ENCODE results near the gene MPRIP.
"Not testable (repeated sequence)": the region's sequence is repeated elsewhere in the genome, so short reads cannot be mapped to it uniquely, and the experiment has no call there.

MPRIP gene

GRCh38 chr17:17182598-17183136 is 140.4 kb downstream of the MPRIP start:
- H3K4me1 ChIP-seq (ENCODE audit: control insufficient read depth, insufficient read depth, low read length), result peaks cover 4% of the 10 kb centered on the region; the same call in 1 of the 2 replicates
- no peaks in the 10 kb centered on the region for H3K27me3 ChIP-seq (ENCODE audit: control insufficient read depth, insufficient read depth, low read length)
- H3K27ac ChIP-seq (ENCODE audit: low read depth, low read length), result no peak overlapping the region
- no peaks in the 10 kb centered on the region for H3K9me3 ChIP-seq (ENCODE audit: control insufficient read depth, insufficient read depth, low read depth, low read length)
- H3K9ac ChIP-seq (ENCODE audit: low read length), result no peak overlapping the region
- H3K4me3 ChIP-seq (ENCODE audit: low read depth, low read length), result no peak overlapping the region
- peaks cover 69% of the 10 kb centered on the region for H3K36me3 ChIP-seq (ENCODE audit: control insufficient read depth, insufficient read depth, low read length)

DNA sequence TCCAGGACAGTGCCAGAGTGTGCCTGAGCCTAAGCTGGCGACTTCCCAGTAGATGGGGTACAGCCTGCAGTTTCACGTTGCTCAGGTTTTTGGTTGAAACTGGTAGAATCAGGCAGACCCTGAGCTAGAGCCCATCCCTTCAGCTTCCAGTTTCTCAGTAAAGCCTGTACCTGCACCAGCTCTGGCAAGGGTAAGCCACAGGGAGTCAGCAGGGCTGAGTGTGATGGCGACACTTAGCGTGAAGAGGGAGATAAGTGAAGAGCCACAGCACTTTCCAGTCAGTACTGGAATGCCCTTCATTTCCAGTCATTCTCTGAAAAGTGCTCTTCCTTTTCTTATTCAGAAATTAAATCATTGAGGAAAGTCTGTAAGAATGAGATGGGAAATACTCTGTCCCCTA is 141.5 kb downstream of the MPRIP start:
- Histone ChIP-seq H3K36me3 (ENCODE audit: control insufficient read depth, insufficient read depth, low read length) (peaks cover 65% of the 10 kb centered on the region), H3K27ac (ENCODE audit: low read depth, low read length) (no peak overlapping the region), H3K27me3 (ENCODE audit: control insufficient read depth, insufficient read depth, low read length) (no peaks in the 10 kb centered on the region), H3K9ac (ENCODE audit: low read length) (no peak overlapping the region), H3K4me1 (ENCODE audit: control insufficient read depth, insufficient read depth, low read length) (peaks cover 4% of the 10 kb centered on the region; the same call in 1 of the 2 replicates), H3K9me3 (ENCODE audit: control insufficient read depth, insufficient read depth, low read depth, low read length) (no peaks in the 10 kb centered on the region), H3K4me3 (ENCODE audit: low read depth, low read length) (no peak overlapping the region)

GRCh38 chr17:17184985-17185757 is 142.9 kb downstream of the MPRIP start:
- not testable (repeated sequence) for H3K9me3 ChIP-seq (ENCODE audit: control insufficient read depth, insufficient read depth, low read depth, low read length); H3K27me3 ChIP-seq (ENCODE audit: control insufficient read depth, insufficient read depth, low read length); H3K4me3 ChIP-seq (ENCODE audit: low read depth, low read length); H3K27ac ChIP-seq (ENCODE audit: low read depth, low read length); H3K4me1 ChIP-seq (ENCODE audit: control insufficient read depth, insufficient read depth, low read length); H3K9ac ChIP-seq (ENCODE audit: low read length)
- H3K36me3 ChIP-seq (ENCODE audit: control insufficient read depth, insufficient read depth, low read length), result peaks cover 54% of the 10 kb centered on the region

- no peaks in the 10 kb centered on the region for H3K27me3 ChIP-seq (ENCODE audit: control insufficient read depth, insufficient read depth, low read length)
- H3K4me3 ChIP-seq (ENCODE audit: low read depth, low read length), result no peak overlapping the region
- H3K27ac ChIP-seq (ENCODE audit: low read depth, low read length), result no peak overlapping the region
- no peak overlapping the region for H3K9ac ChIP-seq (ENCODE audit: low read length)
- peaks cover 45% of the 10 kb centered on the region for H3K36me3 ChIP-seq (ENCODE audit: control insufficient read depth, insufficient read depth, low read length)
- no peaks in the 10 kb centered on the region for H3K9me3 ChIP-seq (ENCODE audit: control insufficient read depth, insufficient read depth, low read depth, low read length)
- peaks cover 11% of the 10 kb centered on the region; the same call in 1 of the 2 replicates for H3K4me1 ChIP-seq (ENCODE audit: control insufficient read depth, insufficient read depth, low read length)
Observed at GRCh38 chr17:17186051-17186450, 143.8 kb downstream of the MPRIP start.

GRCh38 chr17:17186551-17187505 is 144.6 kb downstream of the MPRIP start:
- H3K4me1 ChIP-seq (ENCODE audit: control insufficient read depth, insufficient read depth, low read length), result peaks cover 19% of the 10 kb centered on the region
- H3K9ac ChIP-seq (ENCODE audit: low read length), result no peak overlapping the region
- no peaks in the 10 kb centered on the region for H3K9me3 ChIP-seq (ENCODE audit: control insufficient read depth, insufficient read depth, low read depth, low read length)
- no peaks in the 10 kb centered on the region for H3K27me3 ChIP-seq (ENCODE audit: control insufficient read depth, insufficient read depth, low read length)
- H3K4me3 ChIP-seq (ENCODE audit: low read depth, low read length), result no peak overlapping the region
- H3K27ac ChIP-seq (ENCODE audit: low read depth, low read length), result no peak overlapping the region
- peaks cover 38% of the 10 kb centered on the region for H3K36me3 ChIP-seq (ENCODE audit: control insufficient read depth, insufficient read depth, low read length)

DNA sequence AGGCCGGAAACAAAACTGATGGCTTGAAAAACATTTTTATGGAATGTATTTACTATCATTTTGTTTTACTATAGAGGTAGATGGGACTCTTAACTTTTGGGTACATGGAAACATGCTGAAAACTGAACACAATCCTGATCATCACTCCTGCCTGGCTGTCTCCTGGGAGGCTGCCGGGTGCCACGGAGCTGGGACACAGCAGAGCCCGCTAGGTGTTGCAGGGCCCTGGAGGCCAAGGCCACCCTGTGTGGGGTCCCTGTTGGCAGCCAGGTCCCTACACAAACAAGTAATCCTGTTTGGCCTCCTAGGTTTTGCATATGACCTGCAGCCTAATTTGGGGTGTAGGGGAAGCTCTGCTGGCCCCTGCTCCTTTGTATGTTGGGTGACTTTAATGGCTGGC is 146.3 kb downstream of the MPRIP start:
- Histone ChIP-seq H3K27me3 (ENCODE audit: control insufficient read depth, insufficient read depth, low read length) (no peaks in the 10 kb centered on the region), H3K4me3 (ENCODE audit: low read depth, low read length) (no peak overlapping the region), H3K9ac (ENCODE audit: low read length) (no peak overlapping the region), H3K9me3 (ENCODE audit: control insufficient read depth, insufficient read depth, low read depth, low read length) (no peaks in the 10 kb centered on the region), H3K36me3 (ENCODE audit: control insufficient read depth, insufficient read depth, low read length) (peaks cover 23% of the 10 kb centered on the region), H3K27ac (ENCODE audit: low read depth, low read length) (no peak overlapping the region), H3K4me1 (ENCODE audit: control insufficient read depth, insufficient read depth, low read length) (peaks cover 21% of the 10 kb centered on the region)

GRCh38 chr17:17189559-17189958 is 147.3 kb downstream of the MPRIP start:
- H3K36me3 ChIP-seq (ENCODE audit: control insufficient read depth, insufficient read depth, low read length), result peaks cover 15% of the 10 kb centered on the region; the same call in 1 of the 2 replicates
- no peak overlapping the region for H3K4me3 ChIP-seq (ENCODE audit: low read depth, low read length)
- no peak overlapping the region for H3K9ac ChIP-seq (ENCODE audit: low read length)
- H3K9me3 ChIP-seq (ENCODE audit: control insufficient read depth, insufficient read depth, low read depth, low read length), result no peaks in the 10 kb centered on the region
- H3K4me1 ChIP-seq (ENCODE audit: control insufficient read depth, insufficient read depth, low read length), result peaks cover 21% of the 10 kb centered on the region
- no peak overlapping the region for H3K27ac ChIP-seq (ENCODE audit: low read depth, low read length)
- no peaks in the 10 kb centered on the region for H3K27me3 ChIP-seq (ENCODE audit: control insufficient read depth, insufficient read depth, low read length)

DNA sequence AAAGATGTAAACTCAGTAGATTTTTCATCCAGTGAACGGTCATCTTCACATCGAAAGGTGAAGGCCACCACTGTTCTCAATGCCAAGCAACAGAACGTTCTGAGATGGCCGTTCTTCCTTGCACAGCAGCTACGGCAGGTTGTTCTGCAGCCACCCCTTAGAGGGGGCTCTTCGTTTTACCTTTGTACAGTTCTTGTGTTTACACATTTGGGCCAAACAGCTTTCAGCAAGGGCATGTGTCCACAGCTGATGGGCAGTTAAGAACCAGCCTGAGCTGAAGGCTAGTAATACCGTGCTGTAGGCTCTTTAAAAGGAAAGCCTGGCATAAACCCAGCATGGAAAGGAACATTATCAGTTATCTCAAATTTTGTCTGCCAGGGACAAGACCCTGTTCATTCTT is 147.9 kb downstream of the MPRIP start:
- Histone ChIP-seq H3K4me1 (ENCODE audit: control insufficient read depth, insufficient read depth, low read length) (peaks cover 21% of the 10 kb centered on the region), H3K27me3 (ENCODE audit: control insufficient read depth, insufficient read depth, low read length) (no peaks in the 10 kb centered on the region), H3K4me3 (ENCODE audit: low read depth, low read length) (no peak overlapping the region), H3K36me3 (ENCODE audit: control insufficient read depth, insufficient read depth, low read length) (peaks cover 15% of the 10 kb centered on the region; the same call in 1 of the 2 replicates), H3K27ac (ENCODE audit: low read depth, low read length) (no peak overlapping the region; the same call in 1 of the 2 replicates), H3K9me3 (ENCODE audit: control insufficient read depth, insufficient read depth, low read depth, low read length) (no peaks in the 10 kb centered on the region), H3K9ac (ENCODE audit: low read length) (no peak overlapping the region)

- Histone ChIP-seq H3K9ac (ENCODE audit: low read length) (no peak overlapping the region), H3K4me1 (ENCODE audit: control insufficient read depth, insufficient read depth, low read length) (peaks cover 18% of the 10 kb centered on the region), H3K36me3 (ENCODE audit: control insufficient read depth, insufficient read depth, low read length) (peaks cover 15% of the 10 kb centered on the region; the same call in 1 of the 2 replicates), H3K9me3 (ENCODE audit: control insufficient read depth, insufficient read depth, low read depth, low read length) (no peaks in the 10 kb centered on the region), H3K27ac (ENCODE audit: low read depth, low read length) (no peak overlapping the region), H3K4me3 (ENCODE audit: low read depth, low read length) (no peak overlapping the region), H3K27me3 (ENCODE audit: control insufficient read depth, insufficient read depth, low read length) (no peaks in the 10 kb centered on the region)
Observed at GRCh38 chr17:17191346-17191792, 149.1 kb downstream of the MPRIP start.

GRCh38 chr17:17191961-17192381 is 149.7 kb downstream of the MPRIP start:
- Histone ChIP-seq H3K27ac (ENCODE audit: low read depth, low read length) (no peak overlapping the region), H3K4me1 (ENCODE audit: control insufficient read depth, insufficient read depth, low read length) (peaks cover 18% of the 10 kb centered on the region), H3K36me3 (ENCODE audit: control insufficient read depth, insufficient read depth, low read length) (peaks cover 12% of the 10 kb centered on the region; the same call in 1 of the 2 replicates), H3K9ac (ENCODE audit: low read length) (no peak overlapping the region), H3K27me3 (ENCODE audit: control insufficient read depth, insufficient read depth, low read length) (no peaks in the 10 kb centered on the region), H3K4me3 (ENCODE audit: low read depth, low read length) (no peak overlapping the region), H3K9me3 (ENCODE audit: control insufficient read depth, insufficient read depth, low read depth, low read length) (no peaks in the 10 kb centered on the region)

All from HUES6 (cell line).